GM23248 (cell line): Measurements from ENCODE around the gene PRIMA1. TPM values are rescaled to one million over a fixed set of nuclear protein-coding genes. Genes with fewer than 3 reads are reported as not detected.

ENCODE experiments used
- DNase-seq: peaks from one replicate; pipeline ENCODE4 v3.0.0-alpha.2; 2015
- H2AFZ ChIP-seq: fragments of 200-600 bp; sonication (generic); 2 replicates; pipeline ENCODE4 v1.6.1; 2016; ENCODE audit warnings: antibody characterized with exemption
- H3F3A ChIP-seq: fragments of 200-600 bp; sonication (generic); 2 replicates; pipeline ENCODE4 v1.6.1; 2016; ENCODE audit warnings: mild to moderate bottlenecking, antibody characterized with exemption, mixed run types; ENCODE audit not compliant: insufficient read depth
- H3K27ac ChIP-seq: fragments of 200-600 bp; sonication (generic); 2 replicates; pipeline ENCODE4 v1.5.1; 2016; ENCODE audit warnings: mild to moderate bottlenecking
- H3K27me3 ChIP-seq: fragments of 200-600 bp; sonication (generic); replicated peaks from 2 replicates; pipeline ENCODE4 v1.6.1; 2016; ENCODE audit warnings: mild to moderate bottlenecking; ENCODE audit not compliant: insufficient read depth
- H3K36me3 ChIP-seq: fragments of 200-600 bp; sonication (generic); 2 replicates; pipeline ENCODE4 v1.6.1; 2016; ENCODE audit warnings: low read depth, mild to moderate bottlenecking
- H3K4me1 ChIP-seq: fragments of 200-600 bp; sonication (generic); 2 replicates; pipeline ENCODE4 v1.6.1; 2016; ENCODE audit warnings: mild to moderate bottlenecking; ENCODE audit not compliant: insufficient read depth
- H3K4me2 ChIP-seq: fragments of 200-600 bp; sonication (generic); one replicate; pipeline ENCODE4 v1.6.1; 2016; ENCODE audit warnings: mild to moderate bottlenecking; ENCODE audit not compliant: unreplicated experiment
- H3K4me3 ChIP-seq: fragments of 200-600 bp; sonication (generic); 2 replicates; pipeline ENCODE4 v1.5.1; 2016; ENCODE audit warnings: mild to moderate bottlenecking
- H3K79me2 ChIP-seq: fragments of 200-600 bp; sonication (generic); 2 replicates; pipeline ENCODE4 v1.6.1; 2016; ENCODE audit warnings: mild to moderate bottlenecking; ENCODE audit not compliant: insufficient read depth
- H3K9ac ChIP-seq: fragments of 200-600 bp; sonication (generic); 2 replicates; pipeline ENCODE4 v1.6.1; 2016; ENCODE audit warnings: mild to moderate bottlenecking
- H3K9me2 ChIP-seq: fragments of 200-600 bp; sonication (generic); 2 replicates; pipeline ENCODE4 v1.6.1; 2016; ENCODE audit warnings: mixed run types, mild to moderate bottlenecking, moderate library complexity; ENCODE audit not compliant: insufficient read depth
- H3K9me3 ChIP-seq: fragments of 200-600 bp; sonication (generic); one replicate; pipeline ENCODE4 v1.6.1; 2017; ENCODE audit warnings: low read depth
- H4K20me1 ChIP-seq: fragments of 200-600 bp; sonication (generic); 2 replicates; pipeline ENCODE4 v1.6.0; 2016; ENCODE audit not compliant: insufficient read depth
- EZH2 ChIP-seq: fragments of 200-600 bp; sonication (generic); IDR thresholded peaks from 2 replicates; pipeline ENCODE4 v1.6.1; 2018; ENCODE audit warnings: antibody characterized with exemption, mild to moderate bottlenecking; ENCODE audit not compliant: insufficient read depth, poor library complexity, severe bottlenecking
- EZH2phosphoT487 ChIP-seq: fragments of 200-600 bp; sonication (generic); IDR thresholded peaks from 2 replicates; pipeline ENCODE4 v1.6.1; 2018; ENCODE audit warnings: antibody characterized with exemption, moderate library complexity, mild to moderate bottlenecking, low read depth; ENCODE audit not compliant: insufficient read depth
- WGBS, 2 experiments: methylation state at CpG; one replicate each; pipeline ENCODE4 v1.1.6; 2015 to 2017; ENCODE audit warnings: low lambda C conversion rate in 2 of 2, low coverage in 1 of 2; ENCODE audit errors: missing lambda C conversion rate in 2 of 2; 5-methylcytosine and 5-hydroxymethylcytosine counted together
- in situ Hi-C: fragments of 300-500 bp; cut with MboI; formaldehyde crosslinking; loops from 2 replicates; pipeline ENCODE4 v1.15.0; 2020
- polyA plus RNA-seq: library from polyadenylated mRNA; unstranded; fragments of >200 nt; fragmentation: Nextera tagmentation; extraction: Ambion mirVana; gene quantifications from 2 replicates; pipeline ENCODE4 v1.2.1, GENCODE V29; 2016
- total RNA-seq: library from RNA; depleted of rRNA; stranded (reverse); fragments of >200 nt; shearing (Covaris generic); gene quantifications from 2 replicates; pipeline ENCODE4 v1.2.3, GENCODE V29; 2014

The PRIMA1 gene
- total and polyA plus RNA-seq, 2 experiments from 2014 or later, result 0.43 TPM; not detected in 1

DNA sequence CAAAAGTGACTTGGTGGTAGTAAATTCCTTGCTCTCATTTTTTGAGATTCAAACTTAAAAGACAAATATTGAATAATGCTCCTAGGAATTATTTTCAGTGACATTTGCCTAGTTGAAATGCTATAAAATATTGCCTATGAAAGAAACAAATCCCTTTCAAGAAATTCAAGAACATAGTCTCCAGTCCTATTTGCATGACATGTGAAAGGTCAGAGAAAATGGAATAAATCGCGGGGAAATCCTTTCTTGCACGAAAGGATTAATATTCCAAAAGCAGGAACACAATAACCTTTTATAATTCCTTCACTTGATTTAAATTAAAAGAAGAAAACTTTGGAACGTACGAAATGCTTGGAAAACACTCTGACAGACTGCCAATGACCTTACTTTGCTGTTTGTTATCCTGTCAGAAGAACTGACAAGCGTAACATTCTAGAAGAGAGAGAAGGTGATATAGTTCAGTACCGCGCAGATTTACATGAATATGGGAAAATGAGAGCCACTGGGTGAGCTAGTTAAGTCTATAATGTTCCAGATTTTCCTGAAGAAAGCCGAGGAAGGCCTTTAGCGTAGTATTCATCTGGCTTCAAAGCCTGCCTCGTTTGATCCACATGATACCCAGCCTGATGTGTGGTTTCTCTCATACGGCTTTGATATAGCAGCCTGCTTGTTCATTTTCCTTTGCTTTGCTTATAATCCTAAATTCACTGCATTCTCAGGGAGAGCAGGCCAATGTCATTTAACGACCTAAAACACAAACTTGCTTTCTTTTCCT is 103.0 kb downstream of the PRIMA1 start:
- no peaks in the 10 kb centered on the region for H3K9me3 ChIP-seq
- WGBS, 2 experiments, result 55 to 65% methylated on average over 13 of the region's 13 CpGs
- no peaks in the 10 kb centered on the region for H3K27me3 ChIP-seq
- no peak overlapping the region for H3K27ac ChIP-seq
- in situ Hi-C loops, result no loop called here
- H3K4me2 ChIP-seq, result no peak overlapping the region
- H4K20me1 ChIP-seq, result no peaks in the 10 kb centered on the region
- DNase-seq, result no peak
- no peak overlapping the region for H2AFZ ChIP-seq
- no peak overlapping the region for H3K9ac ChIP-seq
- no peak overlapping the region for H3K4me3 ChIP-seq
- H3K4me1 ChIP-seq, result no peaks in the 10 kb centered on the region
- TF ChIP-seq EZH2, result no peak
- no peak for TF ChIP-seq EZH2phosphoT487
- H3K79me2 ChIP-seq, result no peaks in the 10 kb centered on the region
- no peaks in the 10 kb centered on the region for H3F3A ChIP-seq
- H3K9me2 ChIP-seq, result no peaks in the 10 kb centered on the region
- no peaks in the 10 kb centered on the region for H3K36me3 ChIP-seq

- Histone ChIP-seq H3K4me2 (no peak overlapping the region), H3K4me1 (no peaks in the 10 kb centered on the region), H3K9me2 (no peaks in the 10 kb centered on the region), H3F3A (no peaks in the 10 kb centered on the region), H2AFZ (no peak overlapping the region), H3K4me3 (no peak overlapping the region), H3K27ac (no peak overlapping the region), H3K79me2 (no peaks in the 10 kb centered on the region), H3K9ac (no peak overlapping the region), H3K9me3 (no peaks in the 10 kb centered on the region), H4K20me1 (no peaks in the 10 kb centered on the region), H3K36me3 (no peaks in the 10 kb centered on the region), H3K27me3 (no peaks in the 10 kb centered on the region)
- 29 to 32% methylated on average over 5 of the region's 5 CpGs for WGBS, 2 experiments
- in situ Hi-C loops, result no loop called here
- DNase-seq, result peak; percentile 5
- no peak for TF ChIP-seq EZH2phosphoT487
- no peak for TF ChIP-seq EZH2
Observed at GRCh38 chr14:93683226-93683625, 105.1 kb downstream of the PRIMA1 start.

DNA sequence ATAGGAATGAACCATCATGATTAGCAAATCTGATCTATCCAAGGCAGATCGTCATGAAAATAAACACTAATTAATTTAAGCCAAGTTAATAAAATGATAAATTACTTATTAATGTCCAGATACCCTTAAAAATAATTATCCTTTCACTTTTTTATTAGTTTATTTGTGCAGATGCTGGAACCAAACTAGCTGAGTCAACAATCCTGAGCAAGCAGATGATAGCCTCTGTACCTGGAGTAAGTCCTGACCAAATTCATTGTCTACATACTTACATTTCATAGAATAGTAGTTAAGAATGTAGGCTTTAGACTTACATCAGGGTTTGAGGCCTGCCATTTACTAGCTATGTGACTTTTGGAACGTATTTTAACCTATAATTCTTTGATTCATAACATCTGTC is 105.8 kb downstream of the PRIMA1 start:
- no peak overlapping the region for H2AFZ ChIP-seq
- in situ Hi-C loops, result no loop called here
- H3K4me3 ChIP-seq, result no peak overlapping the region
- no peaks in the 10 kb centered on the region for H3K4me1 ChIP-seq
- H3K9ac ChIP-seq, result no peak overlapping the region
- no peak overlapping the region for H3K4me2 ChIP-seq
- no peaks in the 10 kb centered on the region for H3K79me2 ChIP-seq
- H4K20me1 ChIP-seq, result no peaks in the 10 kb centered on the region
- WGBS, 2 experiments, result 36 to 37% methylated on average over 2 of the region's 2 CpGs
- H3K27ac ChIP-seq, result no peak overlapping the region
- H3K36me3 ChIP-seq, result no peaks in the 10 kb centered on the region
- no peaks in the 10 kb centered on the region for H3F3A ChIP-seq
- no peaks in the 10 kb centered on the region for H3K27me3 ChIP-seq
- DNase-seq, result no peak
- no peaks in the 10 kb centered on the region for H3K9me2 ChIP-seq
- TF ChIP-seq EZH2phosphoT487 (no peak), EZH2 (no peak)
- no peaks in the 10 kb centered on the region for H3K9me3 ChIP-seq

- Histone ChIP-seq H3K9me3 (no peaks in the 10 kb centered on the region), H3K36me3 (no peaks in the 10 kb centered on the region), H3K9ac (no peak overlapping the region), H3F3A (no peaks in the 10 kb centered on the region), H3K4me1 (no peaks in the 10 kb centered on the region), H3K9me2 (no peaks in the 10 kb centered on the region), H4K20me1 (no peaks in the 10 kb centered on the region), H3K27me3 (no peaks in the 10 kb centered on the region), H2AFZ (no peak overlapping the region), H3K27ac (no peak overlapping the region), H3K4me2 (no peak overlapping the region), H3K79me2 (no peaks in the 10 kb centered on the region), H3K4me3 (no peak overlapping the region)
- no peak for DNase-seq
- 38 to 52% methylated on average over 2 of the region's 2 CpGs for WGBS, 2 experiments
- TF ChIP-seq EZH2phosphoT487 (no peak), EZH2 (no peak)
- in situ Hi-C loops, result no loop called here
Observed at GRCh38 chr14:93676416-93676958, 111.8 kb downstream of the PRIMA1 start.
